Keratinocyte (primary cell): ENCODE results near the gene ATP2B2. TPM values are rescaled to one million over a fixed set of nuclear protein-coding genes. Genes with fewer than 3 reads are reported as not detected.

Source experiments
- DNase-seq: peaks from one replicate; pipeline ENCODE4 v3.0.0-alpha.2; 2011; ENCODE audit warnings: low read depth, missing footprints, low spot score
- FAIRE-seq: peaks from 2 replicates; lab custom pipeline; 2011; peaks lifted over from hg19 to GRCh38; lab: Jason Lieb, UNC
- H2AFZ ChIP-seq: 2 replicates; pipeline ENCODE4 v1.6.0; 2012; ENCODE audit warnings: low read length, control low read depth, inconsistent platforms; ENCODE audit not compliant: control insufficient read depth
- H3K27ac ChIP-seq: 2 replicates; pipeline ENCODE4 v1.5.1; 2011; ENCODE audit warnings: low read length; ENCODE audit not compliant: control insufficient read depth, insufficient read depth
- H3K27me3 ChIP-seq: 3 replicates; pipeline ENCODE4 v1.6.0; 2011; ENCODE audit warnings: low read length; ENCODE audit not compliant: control insufficient read depth, insufficient read depth; ENCODE audit errors: extremely low read depth
- H3K36me3 ChIP-seq, 2 experiments: 2 replicates in 1 of 2; 3 replicates in 1 of 2; pipeline ENCODE4 v1.5.1; 2011; ENCODE audit warnings: low read length in 2 of 2, mild to moderate bottlenecking in 1 of 2; ENCODE audit not compliant: control insufficient read depth in 2 of 2, insufficient read depth in 2 of 2; ENCODE audit errors: extremely low read depth in 1 of 2
- H3K4me1 ChIP-seq: 3 replicates; pipeline ENCODE4 v1.5.1; 2011; ENCODE audit warnings: low read length; ENCODE audit not compliant: control insufficient read depth, insufficient read depth; ENCODE audit errors: extremely low read depth
- H3K4me2 ChIP-seq: 3 replicates; pipeline ENCODE4 v1.6.0; 2011; ENCODE audit warnings: low read depth, low read length; ENCODE audit not compliant: control insufficient read depth, insufficient read depth; ENCODE audit errors: extremely low read depth
- H3K4me3 ChIP-seq, 3 experiments: fragments of 200-600 bp in 1 of 3; sonication (generic) in 1 of 3; 2 replicates in 2 of 3; 3 replicates in 1 of 3; pipeline ENCODE4 v1.5.1; 2011 to 2016; ENCODE audit warnings: low read length in 3 of 3, mild to moderate bottlenecking in 3 of 3, control low read depth in 2 of 3, inconsistent platforms in 1 of 3, low read depth in 1 of 3, mixed read lengths in 1 of 3, mixed run types in 1 of 3, moderate library complexity in 1 of 3; ENCODE audit not compliant: control insufficient read depth in 2 of 3, insufficient read depth in 2 of 3; ENCODE audit errors: extremely low read depth in 1 of 3
- H3K79me2 ChIP-seq: 2 replicates; pipeline ENCODE4 v1.6.0; 2012; ENCODE audit warnings: low read length; ENCODE audit not compliant: control insufficient read depth, insufficient read depth
- H3K9ac ChIP-seq: 3 replicates; pipeline ENCODE4 v1.6.0; 2011; ENCODE audit warnings: low read length; ENCODE audit not compliant: control insufficient read depth, insufficient read depth; ENCODE audit errors: extremely low read depth
- H3K9me1 ChIP-seq: 3 replicates; pipeline ENCODE4 v1.6.0; 2011; ENCODE audit warnings: low read length; ENCODE audit not compliant: control insufficient read depth, insufficient read depth; ENCODE audit errors: extremely low read depth
- H3K9me3 ChIP-seq: 2 replicates; pipeline ENCODE4 v1.5.1; 2012; ENCODE audit warnings: low read depth, low read length; ENCODE audit not compliant: control insufficient read depth
- H4K20me1 ChIP-seq: 3 replicates; pipeline ENCODE4 v1.6.0; 2011; ENCODE audit warnings: low read length; ENCODE audit not compliant: control insufficient read depth, insufficient read depth; ENCODE audit errors: extremely low read depth
- CTCF ChIP-seq, 3 experiments: IDR thresholded peaks in 1 of 3; conservative IDR thresholded peaks in 1 of 3; optimal IDR thresholded peaks in 1 of 3; 2 replicates in 2 of 3; 3 replicates in 1 of 3; pipeline versions ENCODE3 to v1.5.1; 2011; ENCODE audit warnings: low read length in 3 of 3, mild to moderate bottlenecking in 3 of 3, moderate library complexity in 2 of 3, control low read depth in 1 of 3, inconsistent platforms in 1 of 3; ENCODE audit not compliant: insufficient read depth in 2 of 3; ENCODE audit errors: extremely low read depth in 1 of 3
- EZH2 ChIP-seq: IDR thresholded peaks from one replicate; pipeline ENCODE4 v1.6.1; 2012; ENCODE audit warnings: inconsistent platforms, mild to moderate bottlenecking, low read length, moderate library complexity
- dilution Hi-C: fragments of 300-500 bp; cut with MboI; formaldehyde crosslinking; loops from one replicate; pipeline ENCODE4 v1.7.0; 2020; ENCODE audit warnings: low sequenced_read_pairs; ENCODE audit not compliant: extremely low pct_ligation_motif_present
- polyA plus RNA-seq, 5 experiments: library from polyadenylated mRNA; depleted of rRNA in 3 of 5; stranded (reverse) in 3 of 5; stranded (forward) in 1 of 5; unstranded in 1 of 5; fragments of >200 nt; gene quantifications; 1 replicate in 1 of 5; 2 replicates in 3 of 5; 3 replicates in 1 of 5; pipeline versions ENCODE4 v1.2.1 to v1.2.3, GENCODE V29; 2011 to 2012; ENCODE audit warnings: missing spikeins in 2 of 5, low read depth in 1 of 5, low replicate concordance in 1 of 5

ATP2B2 gene
- polyA plus RNA-seq, 1 donor (not counting 4 experiments of a cell fraction or from before 2014, with no cell fraction given) = not detected

- Histone ChIP-seq H3K9me1 (peaks cover 2% of the 10 kb centered on the region), H3K9me3 (peaks cover 6% of the 10 kb centered on the region), H3K4me2 (no peak overlapping the region), H3K79me2 (no peaks in the 10 kb centered on the region), H3K9ac (no peak overlapping the region), H3K27me3 (peaks cover 31% of the 10 kb centered on the region), H3K27ac (no peak overlapping the region), H4K20me1 (peaks cover 4% of the 10 kb centered on the region), H3K4me1 (peaks cover 13% of the 10 kb centered on the region), H3K4me3 (no peak overlapping the region), H2AFZ (no peak overlapping the region), H3K36me3 (no peaks in the 10 kb centered on the region)
- TF ChIP-seq CTCF (optimal IDR thresholded peaks at IDR 0.05 in 1 of 3, IDR thresholded peaks at IDR 0.05 in 1 of 3, conservative IDR thresholded peaks at IDR 0.05 in 1 of 3; ENCODE audit: extremely low read depth in 1 of 3, insufficient read depth in 2 of 3, low read length in 3 of 3) (no peak), EZH2 (no peak)
- DNase-seq = no peak
- peak; percentile 36 for FAIRE-seq
- dilution Hi-C loops = no loop called here
Measured at GRCh38 chr3:10371167-10371566, 134.2 kb downstream of the ATP2B2 start.

GRCh38 chr3:10370429-10370828, 135.0 kb downstream of the ATP2B2 start:
- DNase-seq = no peak
- no peak for FAIRE-seq

More at GRCh38 chr3:10370429-10370828, 135.0 kb downstream of the ATP2B2 start:
- Histone ChIP-seq H3K4me3 (no peak overlapping the region), H3K27ac (no peak overlapping the region), H3K36me3 (no peaks in the 10 kb centered on the region), H3K27me3 (peaks cover 26% of the 10 kb centered on the region), H4K20me1 (peaks cover 5% of the 10 kb centered on the region), H3K4me1 (peaks cover 19% of the 10 kb centered on the region), H3K79me2 (no peaks in the 10 kb centered on the region), H3K9me3 (peaks cover 6% of the 10 kb centered on the region), H3K9me1 (peaks cover 2% of the 10 kb centered on the region), H3K9ac (no peak overlapping the region), H3K4me2 (no peak overlapping the region), H2AFZ (no peak overlapping the region)
- dilution Hi-C loops = no loop called here
- TF ChIP-seq CTCF (optimal IDR thresholded peaks at IDR 0.05 in 1 of 3, IDR thresholded peaks at IDR 0.05 in 1 of 3, conservative IDR thresholded peaks at IDR 0.05 in 1 of 3; ENCODE audit: extremely low read depth in 1 of 3, insufficient read depth in 2 of 3, low read length in 3 of 3) (no peak), EZH2 (no peak)
